Measurements from ENCODE around the gene SETD1B.

The SETD1B gene

GRCh38 chr12:121796855-121797751, 6.7 kb upstream of the SETD1B start:
- no peak for DNase-seq

- DNase-seq = no peak
These were observed 5.6 kb upstream of the SETD1B start for GRCh38 chr12:121797937-121798786.

- no peak for DNase-seq
These were observed 5.0 kb upstream of the SETD1B start for GRCh38 chr12:121798787-121799155.

- peak; percentile 65 for DNase-seq
These were observed 4.5 kb upstream of the SETD1B start for GRCh38 chr12:121799156-121799841.

GRCh38 chr12:121799842-121800693, 3.7 kb upstream of the SETD1B start:
- peak; percentile 81 for DNase-seq

- DNase-seq = peak; percentile 74
These were observed 2.9 kb upstream of the SETD1B start for GRCh38 chr12:121800694-121801594.

- DNase-seq = peak; percentile 41
These were observed 2.0 kb upstream of the SETD1B start for GRCh38 chr12:121801595-121802484.

GRCh38 chr12:121802485-121802842, 1.3 kb upstream of the SETD1B start:
- no peak for DNase-seq

- DNase-seq = peak; percentile 88
These were observed 738 bp upstream of the SETD1B start for GRCh38 chr12:121802843-121803698.

- DNase-seq = peak; percentile 68
These were observed 755 bp downstream of the SETD1B start for GRCh38 chr12:121804417-121805111.

GRCh38 chr12:121805171-121806008, 1.6 kb downstream of the SETD1B start:
- no peak for DNase-seq

- DNase-seq = no peak
These were observed 2.3 kb downstream of the SETD1B start for GRCh38 chr12:121806009-121806545.

GRCh38 chr12:121806546-121807423, 3.0 kb downstream of the SETD1B start:
- no peak for DNase-seq

- DNase-seq = no peak
These were observed 4.0 kb downstream of the SETD1B start for GRCh38 chr12:121807642-121808347.

- no peak for DNase-seq
These were observed 4.8 kb downstream of the SETD1B start for GRCh38 chr12:121808623-121809022.

- no peak for DNase-seq
These were observed 5.9 kb downstream of the SETD1B start for GRCh38 chr12:121809712-121810116.

Measured in activated naive CD4-positive, alpha-beta T cell treated with Interleukin-2 at 50 U/mL for 16 hours (primary cell).